ENCODE data around the gene RHPN2. TPM values are rescaled to one million over a fixed set of nuclear protein-coding genes. Genes with fewer than 3 reads are reported as not detected.
"Not testable (repeated sequence)": the region's sequence is repeated elsewhere in the genome, so short reads cannot be mapped to it uniquely, and the experiment has no call there.

Gene RHPN2
- total RNA-seq, 4 donors from 2014 or later: 7.8 to 39.7 (median 18.5) TPM

DNA sequence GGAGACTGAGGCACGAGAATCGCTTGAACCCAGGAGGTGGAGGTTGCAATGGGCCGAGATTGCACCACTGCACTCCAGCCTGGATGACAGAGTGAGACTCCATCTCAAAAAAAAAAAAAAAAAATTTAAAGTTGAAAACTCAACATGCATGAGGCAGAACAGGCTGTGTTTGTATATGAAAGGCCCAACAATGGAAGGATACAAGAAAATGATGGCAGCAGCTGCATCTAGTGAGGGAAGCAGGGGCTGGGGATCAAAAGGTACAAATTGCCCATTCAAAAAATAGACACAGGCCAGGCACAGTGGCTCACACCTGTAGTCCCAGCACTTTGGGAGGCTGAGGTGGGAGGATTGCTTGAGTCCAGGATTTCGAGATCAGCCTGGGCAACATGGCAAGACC is 86.9 kb downstream of the RHPN2 start:
- H3K27me3 ChIP-seq; H3K9me3 ChIP-seq; H3K36me3 ChIP-seq; H3K4me1 ChIP-seq; DNase-seq (ENCODE audit: low spot score in 2 of 2); H3K4me3 ChIP-seq; H3K27ac ChIP-seq: not testable (repeated sequence)
- WGBS: 91% methylated on average over 4 of the region's 4 CpGs

DNA sequence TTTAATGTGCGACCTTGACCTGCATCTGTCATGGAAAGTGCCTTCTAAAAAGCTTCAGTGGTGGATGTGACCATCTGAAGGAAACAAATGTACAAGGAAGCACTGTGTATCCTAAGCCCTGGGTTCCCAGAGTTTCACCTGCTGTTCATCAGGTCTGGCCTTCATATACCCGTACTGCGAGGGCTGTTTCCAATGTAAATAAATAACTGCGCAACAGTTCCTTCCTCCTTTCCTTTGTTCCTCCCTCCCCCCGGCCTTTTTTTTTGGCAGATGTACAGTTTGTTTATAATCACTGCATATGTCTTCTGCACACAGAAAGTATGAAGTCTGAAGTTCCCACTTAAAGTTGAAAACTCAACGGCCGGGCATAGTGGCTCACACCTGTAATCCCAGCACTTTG is 87.4 kb downstream of the RHPN2 start:
- Histone ChIP-seq H3K27me3 (no peaks in the 10 kb centered on the region), H3K36me3 (no peaks in the 10 kb centered on the region), H3K4me3 (no peak overlapping the region), H3K9me3 (no peaks in the 10 kb centered on the region), H3K27ac (no peak overlapping the region), H3K4me1 (peaks cover 7% of the 10 kb centered on the region)
- TF ChIP-seq POLR2A (IDR thresholded peaks at IDR 0.05): no peak
- no peak for TF ChIP-seq POLR2AphosphoS5 (IDR thresholded peaks at IDR 0.05)
- no peak for TF ChIP-seq CTCF (IDR thresholded peaks at IDR 0.05)
- TF ChIP-seq EP300 (IDR thresholded peaks at IDR 0.05): no peak
- no peak for DNase-seq (ENCODE audit: low spot score in 2 of 2)
- WGBS: 80% methylated on average over 7 of the region's 7 CpGs

GRCh38 chr19:32976223-32976805 is 88.4 kb downstream of the RHPN2 start:
- no peak overlapping the region for H3K4me3 ChIP-seq
- H3K27me3 ChIP-seq: no peaks in the 10 kb centered on the region
- no peaks in the 10 kb centered on the region for H3K9me3 ChIP-seq
- H3K36me3 ChIP-seq: no peaks in the 10 kb centered on the region
- peak in 1 of 2 donors; percentile 84 for DNase-seq (ENCODE audit: low spot score in 2 of 2)
- no peak overlapping the region for H3K27ac ChIP-seq
- H3K4me1 ChIP-seq: peaks cover 10% of the 10 kb centered on the region
- TF ChIP-seq POLR2AphosphoS5 (IDR thresholded peaks at IDR 0.05): no peak
- TF ChIP-seq CTCF (IDR thresholded peaks at IDR 0.05): peak; percentile 33 to 60
- 44% methylated on average over 14 of the region's 14 CpGs for WGBS

DNA sequence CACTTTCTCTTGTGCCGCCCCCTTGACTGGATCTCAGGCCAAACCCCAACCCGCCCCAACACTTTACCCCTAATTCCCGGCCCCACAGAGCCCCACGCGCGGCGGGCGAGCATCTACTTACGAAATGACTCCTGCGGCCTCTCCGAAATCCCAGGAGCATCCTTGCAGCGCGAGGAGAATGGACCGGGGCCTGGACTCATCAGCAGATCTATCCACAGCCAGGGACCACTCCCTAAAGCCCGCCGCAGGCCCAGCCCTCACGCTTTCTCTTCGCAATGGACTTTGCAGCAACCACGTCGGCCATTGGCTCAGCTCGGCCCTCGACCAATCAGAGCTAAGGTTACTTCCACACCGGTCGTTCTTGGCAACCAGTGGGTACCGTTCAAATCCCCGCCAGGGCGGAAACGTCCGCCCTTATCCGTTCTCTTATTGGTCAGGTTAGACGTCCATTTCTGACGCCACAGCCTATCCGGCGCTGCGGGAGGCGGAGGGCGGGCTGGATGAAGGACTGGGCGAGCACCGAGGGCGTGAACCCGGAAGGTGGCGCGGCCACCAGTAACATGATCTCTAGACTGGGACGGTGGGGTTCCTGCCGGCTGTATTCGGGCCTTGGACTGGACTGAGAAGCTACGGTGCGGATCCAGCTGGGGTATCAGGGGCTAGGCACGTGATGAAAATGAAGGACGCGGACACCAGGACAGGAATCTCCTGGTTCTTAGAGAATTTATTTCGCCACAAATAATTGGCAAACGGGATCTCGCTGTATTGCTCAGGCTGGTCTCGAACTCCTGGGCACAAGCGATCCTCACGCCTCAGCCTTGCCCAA is 92.8 kb downstream of the RHPN2 start, which contains the start of the genes CEP89 and FAAP24:
CEP89 (minus strand) TSS at position 244 of the 826 bp plus-strand sequence; CDS start at position 160, 84 bp downstream.
FAAP24 (plus strand) TSS at position 528 of the 826 bp plus-strand sequence. CDS start 955 bp downstream, outside the sequence.
- H3K27me3 ChIP-seq: no peaks in the 10 kb centered on the region
- H3K4me1 ChIP-seq: peaks cover 21% of the 10 kb centered on the region
- H3K27ac ChIP-seq: peak within 1 kb of the TSS; percentile 69
- peak; percentile 99 to 100 for DNase-seq (ENCODE audit: low spot score in 2 of 2)
- TF ChIP-seq EP300 (IDR thresholded peaks at IDR 0.05) (no peak), POLR2AphosphoS5 (IDR thresholded peaks at IDR 0.05) (peak in 2 of 3 donors; percentile 57 to 83)
- peaks cover 5% of the 10 kb centered on the region for H3K36me3 ChIP-seq
- WGBS: under 1% methylated on average over 55 of the region's 57 CpGs
- no peaks in the 10 kb centered on the region for H3K9me3 ChIP-seq
- H3K4me3 ChIP-seq: peak within 1 kb of the TSS; percentile 67

GRCh38 chr19:32971012-32971595 is 93.6 kb downstream of the RHPN2 start:
- no peak for TF ChIP-seq POLR2AphosphoS5 (IDR thresholded peaks at IDR 0.05)
- TF ChIP-seq POLR2A (IDR thresholded peaks at IDR 0.05): no peak
- no peak for TF ChIP-seq CTCF (IDR thresholded peaks at IDR 0.05)
- no peak for TF ChIP-seq EP300 (IDR thresholded peaks at IDR 0.05)
- Histone ChIP-seq H3K4me3 (peak overlapping the region; percentile 67), H3K27ac (no peak overlapping the region), H3K4me1 (peaks cover 21% of the 10 kb centered on the region), H3K36me3 (peaks cover 5% of the 10 kb centered on the region), H3K27me3 (no peaks in the 10 kb centered on the region), H3K9me3 (no peaks in the 10 kb centered on the region)
- DNase-seq (ENCODE audit: low spot score in 2 of 2): no peak
- 17% methylated on average over 21 of the region's 21 CpGs for WGBS

- Histone ChIP-seq H3K27me3 (no peaks in the 10 kb centered on the region), H3K36me3 (peaks cover 16% of the 10 kb centered on the region), H3K9me3 (no peaks in the 10 kb centered on the region), H3K27ac (no peak overlapping the region), H3K4me1 (peaks cover 21% of the 10 kb centered on the region), H3K4me3 (no peak overlapping the region)
- no peak for TF ChIP-seq POLR2A (IDR thresholded peaks at IDR 0.05)
- no peak for TF ChIP-seq CTCF (IDR thresholded peaks at IDR 0.05)
- DNase-seq (ENCODE audit: low spot score in 2 of 2): no peak
- WGBS: 73% methylated on average over 3 of the region's 10 CpGs
Measured at GRCh38 chr19:32969549-32969948, 95.1 kb downstream of the RHPN2 start.
